Thymus (tissue), 11 donors: ENCODE results near the gene SHC3. TPM values are rescaled to one million over a fixed set of nuclear protein-coding genes. Genes with fewer than 3 reads are reported as not detected.
A peak's percentile ranks its signal among the peaks of the same experiment; 100 is the strongest.

Source experiments
- DNase-seq, 9 donors: peaks; one replicate each; pipeline ENCODE4 v3.0.0-alpha.2; 2013; ENCODE audit warnings: low spot score in 9 of 9, low read depth in 6 of 9, missing footprints in 1 of 9
- H3K27ac ChIP-seq, 2 donors: one replicate each; pipeline ENCODE4 v1.5.1; 2013; ENCODE audit warnings: control low read depth in 1 of 2, low read depth in 1 of 2, low read length in 1 of 2, mild to moderate bottlenecking in 1 of 2, moderate library complexity in 1 of 2
- H3K27me3 ChIP-seq, 2 donors: one replicate each; pipeline ENCODE4 v1.5.1; 2013; ENCODE audit warnings: low read length in 1 of 2; ENCODE audit not compliant: control insufficient read depth in 2 of 2, insufficient read depth in 1 of 2
- H3K36me3 ChIP-seq, 2 donors: one replicate each; pipeline ENCODE4 v1.5.1; 2013; ENCODE audit warnings: low read length in 1 of 2, mild to moderate bottlenecking in 1 of 2, moderate library complexity in 1 of 2; ENCODE audit not compliant: control insufficient read depth in 2 of 2, insufficient read depth in 2 of 2
- H3K4me1 ChIP-seq, 2 donors: one replicate each; pipeline ENCODE4 v1.5.1; 2013; ENCODE audit warnings: low read length in 2 of 2; ENCODE audit not compliant: control insufficient read depth in 2 of 2, insufficient read depth in 2 of 2
- H3K4me3 ChIP-seq, 2 donors: one replicate each; pipeline ENCODE4 v1.5.1; 2013; ENCODE audit warnings: low read length in 2 of 2, control low read depth in 1 of 2, mild to moderate bottlenecking in 1 of 2
- H3K9me3 ChIP-seq, 2 donors: one replicate each; pipeline ENCODE4 v1.5.1; 2013; ENCODE audit warnings: low read length in 1 of 2, mild to moderate bottlenecking in 1 of 2; ENCODE audit not compliant: control insufficient read depth in 2 of 2, insufficient read depth in 1 of 2
- WGBS: extraction: QIAGEN DNeasy Blood & Tissue Kit; methylation state at CpG from one replicate; pipeline ENCODE4 v1.1.7; 2013; 5-methylcytosine and 5-hydroxymethylcytosine counted together
- polyA plus RNA-seq: library from polyadenylated mRNA; stranded (reverse); fragments of 200-250 nt; gene quantifications from one replicate; pipeline ENCODE4 v1.2.3, GENCODE V29; 2013
- total RNA-seq: library from RNA; stranded (reverse); fragments of 120-200 nt; gene quantifications from one replicate; pipeline ENCODE4 v1.2.4, GENCODE V29; 2013
- donor health status: healthy.

Gene SHC3
- total and polyA plus RNA-seq, 2 donors, result 0.05 to 0.16 TPM

GRCh38 chr9:89168901-89169813, 9.5 kb downstream of the SHC3 start:
- Histone ChIP-seq H3K36me3 (no peaks in the 10 kb centered on the region), H3K27ac (no peak overlapping the region), H3K4me1 (no peaks in the 10 kb centered on the region), H3K27me3 (peaks cover 0 to 19% of the 10 kb centered on the region in 2 donors), H3K4me3 (no peak overlapping the region), H3K9me3 (no peaks in the 10 kb centered on the region)
- no peak for DNase-seq
- 94% methylated on average over 9 of the region's 9 CpGs for WGBS

DNA sequence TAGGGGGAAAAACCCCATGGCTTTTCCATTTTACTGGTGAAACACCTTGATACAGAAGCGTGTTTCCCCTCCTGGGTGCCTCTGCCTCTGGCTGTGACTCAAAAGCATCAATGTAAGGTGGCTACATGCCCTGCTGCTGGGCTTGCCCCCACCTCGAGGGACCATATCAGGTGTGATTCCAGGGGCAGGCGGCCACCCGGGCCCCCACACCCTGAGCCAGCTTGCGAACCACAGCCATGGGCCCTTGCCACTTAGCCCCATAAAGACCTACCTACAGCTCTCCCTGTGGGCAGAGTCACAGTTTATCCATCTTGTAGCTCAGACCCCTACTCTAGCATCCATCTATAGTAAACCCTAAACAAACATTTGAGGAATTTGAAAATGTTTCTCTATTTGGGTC, 10.8 kb downstream of the SHC3 start:
- no peaks in the 10 kb centered on the region for H3K9me3 ChIP-seq
- no peak overlapping the region for H3K27ac ChIP-seq
- no peak for DNase-seq
- H3K36me3 ChIP-seq, result no peaks in the 10 kb centered on the region
- peaks cover 0 to 14% of the 10 kb centered on the region in 2 donors for H3K27me3 ChIP-seq
- 94% methylated on average over 5 of the region's 5 CpGs for WGBS
- no peak overlapping the region for H3K4me3 ChIP-seq
- H3K4me1 ChIP-seq, result no peaks in the 10 kb centered on the region

DNA sequence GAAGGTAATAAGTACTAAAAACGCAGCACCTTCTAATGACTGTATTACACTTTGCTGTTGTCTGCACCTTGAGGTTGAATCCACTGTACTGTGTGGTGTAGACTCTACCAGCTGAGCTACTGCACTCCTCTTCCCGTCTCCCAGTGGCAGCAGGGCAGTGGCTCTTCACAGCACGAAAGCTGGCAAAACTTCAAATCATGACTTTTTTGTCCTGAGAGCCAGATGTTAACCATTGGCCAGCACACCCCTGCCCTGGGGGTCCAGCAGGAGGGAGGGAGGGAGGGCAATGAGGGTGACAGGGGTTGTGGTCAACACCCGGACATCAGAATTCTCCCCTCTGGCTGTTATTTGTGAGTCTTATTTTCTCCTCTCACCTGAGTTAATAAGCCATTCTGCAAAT, 11.8 kb downstream of the SHC3 start:
- H3K4me3 ChIP-seq, result no peak overlapping the region
- no peaks in the 10 kb centered on the region for H3K4me1 ChIP-seq
- H3K27ac ChIP-seq, result no peak overlapping the region
- no peaks in the 10 kb centered on the region for H3K9me3 ChIP-seq
- H3K27me3 ChIP-seq, result peaks cover 0 to 11% of the 10 kb centered on the region in 2 donors
- H3K36me3 ChIP-seq, result no peaks in the 10 kb centered on the region
- no peak for DNase-seq
- 95% methylated on average over 4 of the region's 4 CpGs for WGBS

- Histone ChIP-seq H3K36me3 (no peaks in the 10 kb centered on the region), H3K27ac (no peak overlapping the region), H3K4me1 (no peaks in the 10 kb centered on the region), H3K9me3 (no peaks in the 10 kb centered on the region), H3K27me3 (peaks cover 0 to 5% of the 10 kb centered on the region in 2 donors), H3K4me3 (no peak overlapping the region)
- 95% methylated on average over 6 of the region's 6 CpGs for WGBS
- DNase-seq, result no peak
Measured at GRCh38 chr9:89165880-89166279, 12.7 kb downstream of the SHC3 start.

GRCh38 chr9:89165341-89165740, 13.3 kb downstream of the SHC3 start:
- DNase-seq, result no peak
- H3K4me1 ChIP-seq, result no peaks in the 10 kb centered on the region
- H3K27me3 ChIP-seq, result peaks cover 0 to 5% of the 10 kb centered on the region in 2 donors
- H3K9me3 ChIP-seq, result no peaks in the 10 kb centered on the region
- no peak overlapping the region for H3K4me3 ChIP-seq
- no peak overlapping the region for H3K27ac ChIP-seq
- H3K36me3 ChIP-seq, result no peaks in the 10 kb centered on the region

- Histone ChIP-seq H3K27me3 (no peaks in the 10 kb centered on the region), H3K36me3 (no peaks in the 10 kb centered on the region), H3K4me1 (no peaks in the 10 kb centered on the region), H3K9me3 (no peaks in the 10 kb centered on the region), H3K27ac (no peak overlapping the region), H3K4me3 (no peak overlapping the region)
- WGBS, result 96% methylated on average over 8 of the region's 8 CpGs
- DNase-seq, result no peak
Measured at GRCh38 chr9:89161221-89161620, 17.4 kb downstream of the SHC3 start.

GRCh38 chr9:89160806-89161205, 17.8 kb downstream of the SHC3 start:
- Histone ChIP-seq H3K27ac (no peak overlapping the region), H3K4me3 (no peak overlapping the region), H3K36me3 (no peaks in the 10 kb centered on the region), H3K9me3 (no peaks in the 10 kb centered on the region), H3K4me1 (no peaks in the 10 kb centered on the region), H3K27me3 (no peaks in the 10 kb centered on the region)
- no peak for DNase-seq
- WGBS, result 84% methylated on average over 5 of the region's 5 CpGs

DNA sequence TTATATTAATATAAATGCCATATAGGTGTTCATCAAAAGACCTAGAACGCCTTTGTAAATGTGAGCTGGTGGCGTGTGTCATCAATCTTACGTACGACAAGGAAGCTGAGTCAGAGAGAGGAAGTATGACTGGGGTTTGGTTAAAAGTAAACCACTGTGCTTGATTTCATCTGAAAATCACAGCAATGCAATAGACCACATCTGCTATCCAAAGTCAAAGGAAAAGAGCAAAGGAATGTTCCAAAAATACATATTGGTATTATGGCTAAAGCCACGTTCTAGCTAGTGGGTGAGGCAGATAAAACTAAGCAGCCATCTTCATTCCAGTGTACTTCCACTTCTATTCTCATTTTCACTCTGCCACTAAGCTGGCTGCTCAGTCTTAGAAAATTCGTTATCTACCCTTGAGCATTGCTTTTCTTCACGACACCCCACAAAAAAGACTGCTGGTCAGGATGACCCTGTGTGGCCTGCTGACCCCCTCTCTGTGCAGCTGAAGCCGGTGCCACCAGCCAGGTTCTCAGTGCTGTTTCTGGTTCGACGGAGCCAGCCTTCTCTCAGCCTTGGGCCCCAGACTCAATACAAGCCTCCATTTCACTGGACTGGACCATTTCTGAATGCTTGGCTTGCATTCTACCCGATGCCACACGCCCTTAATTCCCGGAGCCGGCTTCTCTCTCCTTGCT, 23.8 kb downstream of the SHC3 start:
- no peaks in the 10 kb centered on the region for H3K27me3 ChIP-seq
- no peak overlapping the region for H3K27ac ChIP-seq
- no peaks in the 10 kb centered on the region for H3K9me3 ChIP-seq
- 58% methylated on average over 14 of the region's 14 CpGs for WGBS
- H3K4me3 ChIP-seq, result no peak overlapping the region
- no peaks in the 10 kb centered on the region for H3K36me3 ChIP-seq
- peak in 1 of 9 donors; percentile 15 for DNase-seq
- H3K4me1 ChIP-seq, result no peaks in the 10 kb centered on the region

DNA sequence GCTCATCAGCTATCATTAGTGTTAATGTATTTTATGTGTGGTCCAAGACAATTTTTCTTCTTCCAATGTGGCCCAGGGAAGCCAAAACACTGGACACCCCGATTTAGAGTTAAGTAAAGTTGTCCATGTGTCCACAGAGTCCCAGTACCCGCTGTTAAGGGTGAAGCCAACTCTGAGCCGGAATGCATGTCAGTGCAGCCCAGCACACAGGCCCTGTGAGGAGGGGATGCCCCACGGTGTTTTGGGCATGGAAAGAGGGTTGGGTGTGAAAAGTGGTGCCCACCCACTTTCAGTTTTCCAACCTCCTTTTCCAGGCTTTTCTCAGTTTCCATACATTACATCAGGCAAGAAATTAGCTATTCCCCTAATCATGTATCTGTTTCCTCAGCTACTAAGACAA, 24.4 kb downstream of the SHC3 start:
- no peaks in the 10 kb centered on the region for H3K27me3 ChIP-seq
- WGBS, result 84% methylated on average over 4 of the region's 4 CpGs
- DNase-seq, result no peak
- no peaks in the 10 kb centered on the region for H3K9me3 ChIP-seq
- H3K27ac ChIP-seq, result no peak overlapping the region
- H3K4me3 ChIP-seq, result no peak overlapping the region
- H3K4me1 ChIP-seq, result no peaks in the 10 kb centered on the region
- no peaks in the 10 kb centered on the region for H3K36me3 ChIP-seq
